GM13976 (cell line): ENCODE measurements around the gene KCNJ12.

Experiments used
- DNase-seq: peaks from one replicate; pipeline ENCODE4 v3.0.0; 2012; ENCODE audit warnings: low spot score
- in situ Hi-C: fragments of 300-500 bp; cut with MboI; formaldehyde crosslinking; loops from one replicate; pipeline ENCODE4 v1.12.0; 2022; ENCODE audit warnings: low sequenced_read_pairs, mixed read lengths, inconsistent platforms; ENCODE audit not compliant: unreplicated experiment
- TF ChIP-seq, protein P1 (sequence below): IDR thresholded peaks from 2 replicates; pipeline ENCODE4 v1.5.1; 2012; ENCODE audit warnings: borderline replicate concordance, mild to moderate bottlenecking; ENCODE audit not compliant: insufficient read depth; ENCODE audit errors: extremely low read depth, missing control alignments, control extremely low read depth

KCNJ12 gene

DNA sequence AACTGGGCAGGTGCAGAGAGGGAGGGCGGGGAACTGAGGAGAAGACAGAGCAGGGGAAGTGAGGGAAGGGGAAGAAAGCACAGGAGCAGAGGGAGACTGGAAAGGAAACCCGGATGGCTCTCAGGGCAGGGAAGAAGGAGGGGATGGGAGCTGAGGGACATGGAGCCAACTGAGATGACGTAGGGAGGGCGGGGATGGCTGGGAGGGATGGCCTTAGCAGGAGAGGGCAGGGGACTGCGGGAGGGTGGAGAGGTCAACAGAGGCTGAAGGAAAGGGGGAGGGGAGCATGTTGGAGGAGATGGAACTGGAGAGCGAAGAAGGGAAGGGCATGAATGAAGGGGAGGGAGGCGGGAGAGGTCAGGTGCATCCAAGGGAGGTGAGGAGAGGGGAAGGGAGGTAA lies 81.9 kb downstream of the KCNJ12 start:
- TF ChIP-seq, protein P1, sequence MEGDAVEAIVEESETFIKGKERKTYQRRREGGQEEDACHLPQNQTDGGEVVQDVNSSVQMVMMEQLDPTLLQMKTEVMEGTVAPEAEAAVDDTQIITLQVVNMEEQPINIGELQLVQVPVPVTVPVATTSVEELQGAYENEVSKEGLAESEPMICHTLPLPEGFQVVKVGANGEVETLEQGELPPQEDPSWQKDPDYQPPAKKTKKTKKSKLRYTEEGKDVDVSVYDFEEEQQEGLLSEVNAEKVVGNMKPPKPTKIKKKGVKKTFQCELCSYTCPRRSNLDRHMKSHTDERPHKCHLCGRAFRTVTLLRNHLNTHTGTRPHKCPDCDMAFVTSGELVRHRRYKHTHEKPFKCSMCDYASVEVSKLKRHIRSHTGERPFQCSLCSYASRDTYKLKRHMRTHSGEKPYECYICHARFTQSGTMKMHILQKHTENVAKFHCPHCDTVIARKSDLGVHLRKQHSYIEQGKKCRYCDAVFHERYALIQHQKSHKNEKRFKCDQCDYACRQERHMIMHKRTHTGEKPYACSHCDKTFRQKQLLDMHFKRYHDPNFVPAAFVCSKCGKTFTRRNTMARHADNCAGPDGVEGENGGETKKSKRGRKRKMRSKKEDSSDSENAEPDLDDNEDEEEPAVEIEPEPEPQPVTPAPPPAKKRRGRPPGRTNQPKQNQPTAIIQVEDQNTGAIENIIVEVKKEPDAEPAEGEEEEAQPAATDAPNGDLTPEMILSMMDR, result no peak
- DNase-seq, result no peak
- in situ Hi-C loops, result no loop called here

DNA sequence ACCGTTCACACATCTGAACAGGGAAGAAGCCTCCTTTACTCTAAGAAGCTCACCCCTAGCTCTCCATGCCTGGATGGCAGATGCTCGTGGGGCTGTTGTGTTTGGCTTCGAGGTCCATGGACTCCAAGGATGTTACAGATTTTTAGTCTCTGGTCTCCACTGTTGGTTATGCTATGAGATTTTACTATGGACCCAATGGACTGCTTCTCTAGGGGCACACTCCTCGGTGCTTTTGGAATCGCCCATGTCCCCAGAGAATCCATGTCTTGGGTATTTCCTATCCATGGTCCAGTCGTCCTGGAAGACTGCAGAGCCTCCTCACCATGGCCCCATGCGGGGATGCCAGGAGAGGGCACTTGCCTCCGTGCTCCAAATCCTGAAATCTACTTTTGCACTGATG lies 83.4 kb downstream of the KCNJ12 start:
- TF ChIP-seq, protein P1, result no peak
- in situ Hi-C loops, result no loop called here
- DNase-seq, result no peak

DNA sequence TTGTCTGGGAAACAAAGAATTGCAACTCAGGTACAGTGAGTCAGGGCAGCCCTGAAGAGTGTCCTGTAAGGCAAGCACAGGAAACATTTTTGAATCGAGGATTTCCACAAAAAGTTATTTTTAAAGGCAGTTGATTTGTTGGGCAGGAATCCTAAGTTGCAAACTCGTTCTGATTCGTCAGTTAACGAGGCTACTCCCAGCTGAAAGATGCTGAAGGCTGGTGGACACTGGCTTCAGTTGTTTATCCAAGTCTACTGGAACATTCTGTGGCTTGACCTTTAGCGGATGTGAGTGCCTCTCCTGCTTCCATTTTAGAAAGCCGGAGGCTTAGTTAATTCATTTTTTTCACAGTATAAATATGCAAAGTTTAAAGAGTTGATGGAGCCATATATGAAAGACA lies 84.2 kb downstream of the KCNJ12 start:
- TF ChIP-seq, protein P1, result no peak
- DNase-seq, result no peak
- in situ Hi-C loops, result loop anchor here (10.0 kb wide), 1 partner anchor 64 kb away; no protein-coding TSS in a partner anchor

DNA sequence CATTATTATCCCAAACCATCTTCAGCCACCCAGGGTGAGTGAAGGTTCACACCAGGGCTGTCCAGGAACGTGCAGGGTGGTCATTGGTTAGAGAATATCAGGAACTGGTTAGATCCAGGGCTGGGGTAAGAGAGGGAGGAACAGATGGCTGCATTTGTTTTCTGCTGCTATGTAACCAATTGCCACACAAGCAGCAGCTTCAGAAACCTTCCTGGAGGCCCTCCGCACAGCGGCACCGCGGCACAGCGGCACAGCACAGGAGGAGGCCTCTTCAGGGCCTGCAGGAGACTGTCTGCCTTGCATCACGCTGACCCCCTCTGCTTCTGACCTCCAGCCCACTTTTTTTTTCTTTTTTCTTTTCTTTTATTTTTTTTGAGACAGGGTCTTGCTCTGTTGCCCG lies 86.1 kb downstream of the KCNJ12 start:
- in situ Hi-C loops, result loop anchor here (10.0 kb wide), 1 partner anchor 63 kb away; no protein-coding TSS in a partner anchor
- DNase-seq, result no peak
- TF ChIP-seq, protein P1, result no peak

DNA sequence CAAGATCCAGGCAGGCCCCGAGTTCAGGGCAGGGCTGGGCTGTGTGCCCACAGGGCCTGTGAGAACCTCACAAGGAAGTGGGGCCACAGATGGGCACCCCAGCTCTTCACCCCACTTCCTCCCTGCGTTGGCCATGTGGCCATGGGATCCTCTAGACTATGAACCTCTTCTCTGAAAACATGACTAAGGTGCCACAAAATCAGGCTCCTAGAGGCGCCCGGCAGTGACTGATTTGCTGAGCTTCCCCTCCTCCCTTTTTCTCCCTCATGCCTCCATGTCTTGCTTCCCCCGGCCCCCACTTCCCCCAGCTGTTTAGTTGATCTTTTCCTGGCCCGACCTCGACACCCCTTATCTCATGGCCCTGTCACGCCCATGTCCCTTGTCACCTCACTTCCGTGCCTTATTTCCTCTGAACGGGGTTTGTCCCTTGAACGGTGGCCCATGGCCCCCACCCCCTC lies 87.1 kb downstream of the KCNJ12 start:
- in situ Hi-C loops, result loop anchor here (10.0 kb wide), 1 partner anchor 62 kb away; no protein-coding TSS in a partner anchor
- TF ChIP-seq, protein P1, result no peak
- no peak for DNase-seq

DNA sequence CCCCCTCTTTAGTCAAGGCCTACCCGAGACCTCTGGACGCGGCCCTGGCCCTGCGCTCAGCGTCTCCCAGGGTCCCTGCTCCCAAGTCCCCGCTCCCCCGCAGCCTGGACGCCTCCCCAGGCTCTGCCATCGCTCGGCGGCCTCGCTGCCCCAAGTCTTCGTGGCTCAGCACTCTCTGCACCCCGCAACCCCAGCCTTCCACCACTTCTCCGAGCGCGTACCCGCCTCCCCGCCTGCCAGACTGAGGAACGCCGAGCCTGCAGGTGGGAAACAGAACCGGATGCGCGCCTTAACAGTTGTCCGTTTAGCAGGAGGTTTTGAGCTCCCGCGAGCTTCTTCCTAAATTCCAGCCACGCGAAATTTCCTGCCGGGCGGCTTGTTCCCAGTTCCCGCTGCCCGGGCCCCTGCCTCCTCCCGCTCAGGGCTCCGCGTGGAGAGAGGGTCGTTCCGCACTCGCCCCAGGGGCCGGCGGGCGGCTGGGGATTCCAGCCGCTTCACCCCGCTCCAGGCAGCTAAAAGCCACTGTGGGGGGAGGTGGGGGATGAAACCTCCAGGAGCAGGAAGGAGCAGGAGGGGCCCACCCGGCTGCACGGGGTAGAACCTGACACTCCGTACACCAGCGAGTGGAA lies 87.7 kb downstream of the KCNJ12 start:
- DNase-seq, result no peak
- in situ Hi-C loops, result loop anchor here (10.0 kb wide), 1 partner anchor 61 kb away; no protein-coding TSS in a partner anchor
- TF ChIP-seq, protein P1, result no peak

DNA sequence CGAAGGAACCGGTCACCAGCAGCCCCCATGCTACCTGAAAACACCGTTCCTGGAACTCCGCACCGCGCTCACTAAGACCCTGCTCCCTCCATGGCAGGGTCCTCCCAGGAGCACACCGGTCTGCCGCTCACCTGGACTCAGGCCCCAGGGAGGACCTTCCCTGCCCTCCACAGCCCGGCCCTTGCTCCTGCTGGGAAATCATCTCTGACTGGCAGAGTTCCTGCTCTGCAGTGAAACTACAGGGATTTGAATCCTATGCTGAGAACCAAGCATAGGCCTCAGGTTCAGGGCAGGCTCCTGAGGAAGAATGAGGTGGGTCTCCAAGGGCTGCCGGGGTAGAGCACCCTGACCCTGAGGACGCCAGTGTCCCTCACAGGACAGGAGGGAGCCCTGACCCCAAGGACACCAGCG lies 88.5 kb downstream of the KCNJ12 start:
- DNase-seq, result no peak
- TF ChIP-seq, protein P1, result no peak
- in situ Hi-C loops, result loop anchor here (10.0 kb wide), 1 partner anchor 60 kb away; no protein-coding TSS in a partner anchor
